Measurements from ENCODE around the gene DDX1. TPM values are rescaled to one million over a fixed set of nuclear protein-coding genes. Genes with fewer than 3 reads are reported as not detected.

DDX1 gene
- polyA plus RNA-seq, 1 experiment = 49.6 TPM

GRCh38 chr2:15546297-15547098 is 45.2 kb upstream of the DDX1 start:
- ChIA-PET CTCF (interaction anchor here (0.8 to 1.8 kb wide), 5 partner anchors 9 to 44 kb away, joined by 3 to 4 read pairs (median 3); no protein-coding TSS in a partner anchor), POLR2A (no interaction called here)
- no peaks in the 10 kb centered on the region for H3K27me3 ChIP-seq (ENCODE audit: control insufficient read depth, insufficient read depth, low read length)
- no peak for TF ChIP-seq CTCF (IDR thresholded peaks at IDR 0.05; ENCODE audit: insufficient read depth, low read depth, low read length)
- no peak overlapping the region for H3K4me3 ChIP-seq (ENCODE audit: low read depth, low read length)
- H3K36me3 ChIP-seq (ENCODE audit: control insufficient read depth, insufficient read depth, low read length) = 0 out of 2 replicates have a peak, but pooled peaks cover 2% of the 10 kb centered on the region
- DNase-seq (ENCODE audit: low read depth) = no peak

GRCh38 chr2:15547115-15547876 is 44.4 kb upstream of the DDX1 start:
- ChIA-PET POLR2A (no interaction called here), CTCF (interaction anchor here (0.8 to 1.8 kb wide), 4 partner anchors 10 to 45 kb away, joined by 3 to 4 read pairs (median 3); no protein-coding TSS in a partner anchor)
- TF ChIP-seq CTCF (IDR thresholded peaks at IDR 0.05; ENCODE audit: insufficient read depth, low read depth, low read length) = no peak
- 0 out of 2 replicates have a peak, but pooled peaks cover 2% of the 10 kb centered on the region for H3K36me3 ChIP-seq (ENCODE audit: control insufficient read depth, insufficient read depth, low read length)
- DNase-seq (ENCODE audit: low read depth) = no peak
- H3K4me3 ChIP-seq (ENCODE audit: low read depth, low read length) = no peak overlapping the region
- H3K27me3 ChIP-seq (ENCODE audit: control insufficient read depth, insufficient read depth, low read length) = no peaks in the 10 kb centered on the region

- CTCF ChIA-PET = interaction anchor here (0.6 kb wide), 1 partner anchor 253 kb away, joined by 4 read pairs; no protein-coding TSS in a partner anchor
- Histone ChIP-seq H3K4me3 (ENCODE audit: low read depth, low read length) (no peak overlapping the region), H3K27me3 (ENCODE audit: control insufficient read depth, insufficient read depth, low read length) (no peaks in the 10 kb centered on the region), H3K36me3 (ENCODE audit: control insufficient read depth, insufficient read depth, low read length) (0 out of 2 replicates have a peak, but pooled peaks cover 2% of the 10 kb centered on the region)
- TF ChIP-seq CTCF (IDR thresholded peaks at IDR 0.05; ENCODE audit: insufficient read depth, low read depth, low read length) = no peak
- no peak for DNase-seq (ENCODE audit: low read depth)
- POLR2A ChIA-PET = no interaction called here
These were observed 42.7 kb upstream of the DDX1 start for GRCh38 chr2:15548974-15549373.

GRCh38 chr2:15553519-15553918 is 38.1 kb upstream of the DDX1 start:
- Histone ChIP-seq H3K27me3 (ENCODE audit: control insufficient read depth, insufficient read depth, low read length) (no peaks in the 10 kb centered on the region), H3K4me3 (ENCODE audit: low read depth, low read length) (no peak overlapping the region), H3K36me3 (ENCODE audit: control insufficient read depth, insufficient read depth, low read length) (peaks cover 1% of the 10 kb centered on the region; the same call in 1 of the 2 replicates)
- ChIA-PET CTCF (interaction anchor here (0.8 kb wide), 1 partner anchor 36 kb away, joined by 3 read pairs; no protein-coding TSS in a partner anchor), POLR2A (no interaction called here)
- DNase-seq (ENCODE audit: low read depth) = no peak
- no peak for TF ChIP-seq CTCF (IDR thresholded peaks at IDR 0.05; ENCODE audit: insufficient read depth, low read depth, low read length)

GRCh38 chr2:15553951-15554350 is 37.7 kb upstream of the DDX1 start:
- Histone ChIP-seq H3K27me3 (ENCODE audit: control insufficient read depth, insufficient read depth, low read length) (no peaks in the 10 kb centered on the region), H3K36me3 (ENCODE audit: control insufficient read depth, insufficient read depth, low read length) (peaks cover 1% of the 10 kb centered on the region; the same call in 1 of the 2 replicates), H3K4me3 (ENCODE audit: low read depth, low read length) (no peak overlapping the region)
- CTCF ChIA-PET = interaction anchor here (0.8 kb wide), 1 partner anchor 35 kb away, joined by 3 read pairs; no protein-coding TSS in a partner anchor
- POLR2A ChIA-PET = no interaction called here
- DNase-seq (ENCODE audit: low read depth) = no peak
- no peak for TF ChIP-seq CTCF (IDR thresholded peaks at IDR 0.05; ENCODE audit: insufficient read depth, low read depth, low read length)
